Psoas muscle (tissue), 8 donors: Measurements from ENCODE around the gene NDST1. TPM values are rescaled to one million over a fixed set of nuclear protein-coding genes. Genes with fewer than 3 reads are reported as not detected.

Source experiments
- ATAC-seq, 4 donors: fragments of 200-7000 bp; cut with Tn5 transposase; one replicate each; pipeline ENCODE4 v1.9.1; 2020; ENCODE audit warnings: moderate library complexity in 3 of 4, mild to moderate bottlenecking in 2 of 4
- DNase-seq, 2 donors: peaks; one replicate each; pipeline ENCODE4 v3.0.0-alpha.2; 2020
- H3K27ac ChIP-seq: fragments of 200-600 bp; one replicate; pipeline ENCODE4 v1.8.0; 2022
- H3K27me3 ChIP-seq, 3 donors: fragments of 200-600 bp in 1 of 3; one replicate each; pipeline versions ENCODE4 v1.6.1 to v1.8.0; 2013 to 2022; ENCODE audit warnings: low read length in 2 of 3, mild to moderate bottlenecking in 2 of 3, moderate library complexity in 1 of 3; ENCODE audit not compliant: insufficient read depth in 3 of 3
- H3K36me3 ChIP-seq, 2 donors: fragments of 200-600 bp in 1 of 2; one replicate each; pipeline versions ENCODE4 v1.6.1 to v1.8.0; 2013 to 2022; ENCODE audit warnings: low read depth in 1 of 2, mild to moderate bottlenecking in 1 of 2, moderate library complexity in 1 of 2; ENCODE audit not compliant: insufficient read depth in 1 of 2
- H3K4me1 ChIP-seq: fragments of 200-600 bp; one replicate; pipeline ENCODE4 v1.8.0; 2022
- H3K4me3 ChIP-seq: fragments of 200-600 bp; one replicate; pipeline ENCODE4 v1.8.0; 2022; ENCODE audit warnings: mild to moderate bottlenecking
- H3K9me3 ChIP-seq: fragments of 200-600 bp; one replicate; pipeline ENCODE4 v1.8.0; 2022
- CTCF ChIP-seq: fragments of 200-600 bp; IDR thresholded peaks from one replicate; pipeline ENCODE4 v1.8.0; 2022; ENCODE audit warnings: antibody characterized with exemption
- WGBS, 3 donors: extraction: QIAGEN DNeasy Blood & Tissue Kit; methylation state at CpG; one replicate each; pipeline versions ENCODE4 v1.1.6 to v1.1.7; 2013; 5-methylcytosine and 5-hydroxymethylcytosine counted together
- intact Hi-C, 2 donors: fragments of 100-400 bp; cut with DNase I; formaldehyde crosslinking; loops; one replicate each; pipeline versions ENCODE4 v1.11.0 to v1.14.2; 2022
- polyA plus RNA-seq, 3 donors: library from polyadenylated mRNA; stranded (reverse); fragments of 200-250 nt; gene quantifications; one replicate each; pipeline ENCODE4 v1.2.3, GENCODE V29; 2013
- total RNA-seq, 4 donors: library from RNA; stranded (reverse); fragmentation: NEBNext Ultra II Directional in 2 of 4; extraction: Animal tissue kit (Norgen Biotek cat#: 25700) in 2 of 4; gene quantifications; one replicate each; pipeline versions ENCODE4 v1.2.1 to v1.2.4, GENCODE V29; 2021 to 2023
- donor health status: healthy with polysubstance abuse.
- donor health status: DM: no; HTN: no; CAD: no; lungs with moderate emphysema.
- donor health status: Bipolar disorder and iron deficiency.
- donor health status: healthy.
- donor health status: DM: yes; HTN: yes; CAD: no.
- donor health status: DM: no; HTN: no; CAD: no.
- donor health status: DM: no; HTN: no; CAD: no.
- donor health status: DM: yes; HTN: yes; CAD: no.

NDST1 gene
- total and polyA plus RNA-seq, 7 donors, result 11.0 to 40.2 (median 30.1) TPM

- ATAC-seq (no peak), DNase-seq (no peak)
- H3K36me3 ChIP-seq, result peaks cover 3 to 81% of the 10 kb centered on the region in 2 donors
- H3K27ac ChIP-seq, result no peak overlapping the region
- TF ChIP-seq CTCF, result no peak
- H3K4me3 ChIP-seq, result no peak overlapping the region
- intact Hi-C loops, result loop anchor here in 1 of 2 donors (5.0 kb wide), 1 partner anchor 35 kb away; no protein-coding TSS in a partner anchor
- H3K4me1 ChIP-seq, result peaks cover 26% of the 10 kb centered on the region
- no peaks in the 10 kb centered on the region for H3K27me3 ChIP-seq
- no peaks in the 10 kb centered on the region for H3K9me3 ChIP-seq
- WGBS, 3 donors, result 87 to 91% (median 87%) methylated on average over 7 of the region's 7 CpGs
Observed at GRCh38 chr5:150532151-150532550, 24.2 kb downstream of the NDST1 start.

- ATAC-seq (no peak), DNase-seq (no peak)
- no peaks in the 10 kb centered on the region for H3K27me3 ChIP-seq
- peaks cover 20% of the 10 kb centered on the region for H3K4me1 ChIP-seq
- TF ChIP-seq CTCF, result no peak
- 72 to 82% (median 79%) methylated on average over 5 of the region's 5 CpGs for WGBS, 3 donors
- H3K9me3 ChIP-seq, result no peaks in the 10 kb centered on the region
- intact Hi-C loops, result loop anchor here in 1 of 2 donors (5.0 kb wide), 1 partner anchor 36 kb away; no protein-coding TSS in a partner anchor
- H3K36me3 ChIP-seq, result peaks cover 3 to 81% of the 10 kb centered on the region in 2 donors
- no peak overlapping the region for H3K4me3 ChIP-seq
- H3K27ac ChIP-seq, result no peak overlapping the region
Observed at GRCh38 chr5:150532996-150533395, 25.1 kb downstream of the NDST1 start.

- DNase-seq (no peak), ATAC-seq (no peak)
- Histone ChIP-seq H3K27ac (no peak overlapping the region), H3K4me1 (peaks cover 12% of the 10 kb centered on the region), H3K4me3 (no peak overlapping the region), H3K27me3 (no peaks in the 10 kb centered on the region), H3K36me3 (peaks cover 3 to 87% of the 10 kb centered on the region in 2 donors), H3K9me3 (no peaks in the 10 kb centered on the region)
- TF ChIP-seq CTCF, result no peak
- WGBS, 3 donors, result 87 to 93% (median 88%) methylated on average over 9 of the region's 9 CpGs
- intact Hi-C loops, result loop anchor here (5.0 kb wide), 2 partner anchors 38 to 43 kb away; no protein-coding TSS in a partner anchor
Observed at GRCh38 chr5:150534811-150535210, 26.9 kb downstream of the NDST1 start.

GRCh38 chr5:150535611-150536010 is 27.7 kb downstream of the NDST1 start:
- Histone ChIP-seq H3K27ac (no peak overlapping the region), H3K4me3 (no peak overlapping the region), H3K36me3 (peaks cover 3 to 95% of the 10 kb centered on the region in 2 donors), H3K27me3 (no peaks in the 10 kb centered on the region), H3K4me1 (peaks cover 5% of the 10 kb centered on the region), H3K9me3 (no peaks in the 10 kb centered on the region)
- no peak for TF ChIP-seq CTCF
- intact Hi-C loops, result loop anchor here in 1 of 2 donors (5.0 kb wide), 1 partner anchor 43 kb away; no protein-coding TSS in a partner anchor
- ATAC-seq, result no peak
- WGBS, 3 donors, result 89 to 94% (median 90%) methylated on average over 14 of the region's 14 CpGs
- DNase-seq, result no peak
